H9 (cell line): ENCODE results near the gene KAT6B. TPM values are rescaled to one million over a fixed set of nuclear protein-coding genes. Genes with fewer than 3 reads are reported as not detected.

Experiments used
- DNase-seq: peaks from one replicate; pipeline ENCODE4 v3.0.0-alpha.2; 2017
- H2AFZ ChIP-seq: one replicate; pipeline ENCODE4 v1.6.1; 2013; ENCODE audit warnings: mild to moderate bottlenecking, low read length, control low read depth, moderate library complexity
- H2AK5ac ChIP-seq: 2 replicates; pipeline ENCODE4 v1.6.1; 2013; ENCODE audit warnings: low read length, control low read depth, mixed read lengths; ENCODE audit not compliant: insufficient read length
- H2BK120ac ChIP-seq: one replicate; pipeline ENCODE4 v1.6.1; 2013; ENCODE audit warnings: low read depth, mild to moderate bottlenecking, low read length, control low read depth, inconsistent platforms; ENCODE audit not compliant: poor library complexity, severe bottlenecking
- H2BK12ac ChIP-seq: 2 replicates; pipeline ENCODE4 v1.6.1; 2013; ENCODE audit warnings: low read length, control low read depth, mixed read lengths, low read depth; ENCODE audit not compliant: insufficient read length
- H2BK15ac ChIP-seq: 2 replicates; pipeline ENCODE4 v1.6.1; 2013; ENCODE audit warnings: low read depth, low read length, control low read depth
- H2BK20ac ChIP-seq: one replicate; pipeline ENCODE4 v1.6.1; 2013; ENCODE audit warnings: low read depth, mild to moderate bottlenecking, low read length, control low read depth, inconsistent platforms; ENCODE audit not compliant: poor library complexity, severe bottlenecking
- H2BK5ac ChIP-seq: 2 replicates; pipeline ENCODE4 v1.6.1; 2013; ENCODE audit warnings: low read length, control low read depth, mixed read lengths; ENCODE audit not compliant: insufficient read length
- H3K14ac ChIP-seq: 2 replicates; pipeline ENCODE4 v1.6.1; 2013; ENCODE audit warnings: low read length, control low read depth; ENCODE audit not compliant: insufficient read depth
- H3K18ac ChIP-seq: 2 replicates; pipeline ENCODE4 v1.6.1; 2013; ENCODE audit warnings: low read depth, mild to moderate bottlenecking, mixed read lengths, low read length, control low read depth; ENCODE audit not compliant: insufficient read length
- H3K23ac ChIP-seq: 2 replicates; pipeline ENCODE4 v1.6.1; 2013; ENCODE audit warnings: low read length, control low read depth, mixed read lengths, low read depth; ENCODE audit not compliant: insufficient read length
- H3K23me2 ChIP-seq: 2 replicates; pipeline ENCODE4 v1.6.1; 2013; ENCODE audit warnings: low read depth, mild to moderate bottlenecking, mixed read lengths, low read length, control low read depth; ENCODE audit not compliant: insufficient read length, poor library complexity, severe bottlenecking
- H3K27ac ChIP-seq: 2 replicates; pipeline ENCODE4 v1.5.1; 2013; ENCODE audit warnings: low read length, control low read depth, mixed read lengths, low read depth; ENCODE audit not compliant: insufficient read length
- H3K27me3 ChIP-seq: 2 replicates; pipeline ENCODE4 v1.6.1; 2013; ENCODE audit warnings: low read length, control low read depth, inconsistent platforms; ENCODE audit not compliant: insufficient read depth
- H3K4ac ChIP-seq: 2 replicates; pipeline ENCODE4 v1.6.1; 2013; ENCODE audit warnings: low read depth, mild to moderate bottlenecking, control low read depth, inconsistent platforms, low read length, moderate library complexity
- H3K4me1 ChIP-seq: 2 replicates; pipeline ENCODE4 v1.6.1; 2013; ENCODE audit warnings: low read length, control low read depth, inconsistent platforms; ENCODE audit not compliant: insufficient read depth
- H3K4me2 ChIP-seq: 2 replicates; pipeline ENCODE4 v1.6.1; 2013; ENCODE audit warnings: low read length, control low read depth, mixed read lengths; ENCODE audit not compliant: insufficient read length, insufficient read depth
- H3K56ac ChIP-seq: 2 replicates; pipeline ENCODE4 v1.6.1; 2013; ENCODE audit warnings: low read depth, mild to moderate bottlenecking, mixed read lengths, low read length, control low read depth; ENCODE audit not compliant: insufficient read length
- H3K79me1 ChIP-seq: 2 replicates; pipeline ENCODE4 v1.6.1; 2013; ENCODE audit warnings: low read depth, mild to moderate bottlenecking, moderate library complexity, low read length, control low read depth, inconsistent platforms; ENCODE audit not compliant: insufficient read depth, poor library complexity, severe bottlenecking
- H3K79me2 ChIP-seq: 2 replicates; pipeline ENCODE4 v1.6.1; 2013; ENCODE audit warnings: low read length, control low read depth, inconsistent platforms; ENCODE audit not compliant: insufficient read depth
- H3K9ac ChIP-seq: 2 replicates; pipeline ENCODE4 v1.6.1; 2013; ENCODE audit warnings: low read length, control low read depth, mixed read lengths; ENCODE audit not compliant: insufficient read length; ENCODE audit errors: extremely low read depth
- H3K9me3 ChIP-seq: one replicate; pipeline ENCODE4 v1.6.1; 2013; ENCODE audit warnings: low read depth, low read length, inconsistent platforms; ENCODE audit not compliant: control insufficient read depth
- H3T11ph ChIP-seq: one replicate; pipeline ENCODE4 v1.6.1; 2013; ENCODE audit warnings: mild to moderate bottlenecking, low read length, control low read depth, inconsistent platforms
- H4K20me1 ChIP-seq: one replicate; pipeline ENCODE4 v1.6.1; 2013; ENCODE audit not compliant: control insufficient read depth, insufficient read length, insufficient read depth
- H4K5ac ChIP-seq: 2 replicates; pipeline ENCODE4 v1.6.1; 2013; ENCODE audit warnings: low read depth, mild to moderate bottlenecking, mixed read lengths, low read length, control low read depth; ENCODE audit not compliant: insufficient read length
- H4K8ac ChIP-seq: replicated peaks from 2 replicates; pipeline ENCODE4 v1.6.1; 2013; ENCODE audit warnings: low read length, control low read depth, mixed read lengths, low read depth; ENCODE audit not compliant: insufficient read length
- H4K91ac ChIP-seq: 2 replicates; pipeline ENCODE4 v1.6.1; 2013; ENCODE audit warnings: low read depth, mild to moderate bottlenecking, moderate library complexity, mixed read lengths, low read length, control low read depth; ENCODE audit not compliant: insufficient read length
- H3K27ac Mint-ChIP-seq, 3 experiments: 2 replicates in 2 of 3; 3 replicates in 1 of 3; pipeline ENCODE4 v1.8.0; 2020 to 2021; ENCODE audit warnings: mixed read lengths in 3 of 3, mild to moderate bottlenecking in 1 of 3, moderate library complexity in 1 of 3
- H3K27me3 Mint-ChIP-seq: 2 replicates; pipeline ENCODE4 v1.8.0; 2021; ENCODE audit warnings: low read depth, mild to moderate bottlenecking, moderate library complexity, mixed read lengths
- H3K36me3 Mint-ChIP-seq, 3 experiments: 2 replicates in 2 of 3; 3 replicates in 1 of 3; pipeline ENCODE4 v1.8.0; 2020 to 2021; ENCODE audit warnings: low read depth in 3 of 3, mixed read lengths in 3 of 3; ENCODE audit not compliant: insufficient read depth in 1 of 3
- H3K4me1 Mint-ChIP-seq, 2 experiments: 2 replicates each; pipeline ENCODE4 v1.8.0; 2020; ENCODE audit warnings: mixed read lengths in 2 of 2
- H3K4me3 Mint-ChIP-seq, 2 experiments: 2 replicates in 1 of 2; 3 replicates in 1 of 2; pipeline ENCODE4 v1.8.0; 2020 to 2021; ENCODE audit warnings: mild to moderate bottlenecking in 2 of 2, mixed read lengths in 2 of 2, moderate library complexity in 1 of 2
- H3K9me3 Mint-ChIP-seq, 2 experiments: 2 replicates in 1 of 2; 3 replicates in 1 of 2; pipeline ENCODE4 v1.8.0; 2020; ENCODE audit warnings: mild to moderate bottlenecking in 2 of 2, mixed read lengths in 2 of 2, moderate library complexity in 1 of 2
- WGBS: extraction: QIAGEN DNeasy Blood & Tissue Kit; methylation state at CpG from one replicate; pipeline ENCODE4 v1.1.7; 2013; ENCODE audit warnings: missing lambda C conversion rate, low lambda C conversion rate, mixed read lengths; ENCODE audit not compliant: insufficient read length; ENCODE audit errors: extremely low coverage; 5-methylcytosine and 5-hydroxymethylcytosine counted together
- total RNA-seq: library from RNA; stranded (reverse); gene quantifications from 2 replicates; pipeline ENCODE4 v1.2.1, GENCODE V29; 2021
- TF ChIP-seq, protein P1 (sequence below): fragments of 200-600 bp; sonication (generic); conservative IDR thresholded peaks from 3 replicates; pipeline ENCODE4 v1.8.0; 2021; ENCODE audit warnings: antibody characterized with exemption, mild to moderate bottlenecking

The KAT6B gene
- total RNA-seq, 1 experiment from 2014 or later = 34.2 TPM

DNA sequence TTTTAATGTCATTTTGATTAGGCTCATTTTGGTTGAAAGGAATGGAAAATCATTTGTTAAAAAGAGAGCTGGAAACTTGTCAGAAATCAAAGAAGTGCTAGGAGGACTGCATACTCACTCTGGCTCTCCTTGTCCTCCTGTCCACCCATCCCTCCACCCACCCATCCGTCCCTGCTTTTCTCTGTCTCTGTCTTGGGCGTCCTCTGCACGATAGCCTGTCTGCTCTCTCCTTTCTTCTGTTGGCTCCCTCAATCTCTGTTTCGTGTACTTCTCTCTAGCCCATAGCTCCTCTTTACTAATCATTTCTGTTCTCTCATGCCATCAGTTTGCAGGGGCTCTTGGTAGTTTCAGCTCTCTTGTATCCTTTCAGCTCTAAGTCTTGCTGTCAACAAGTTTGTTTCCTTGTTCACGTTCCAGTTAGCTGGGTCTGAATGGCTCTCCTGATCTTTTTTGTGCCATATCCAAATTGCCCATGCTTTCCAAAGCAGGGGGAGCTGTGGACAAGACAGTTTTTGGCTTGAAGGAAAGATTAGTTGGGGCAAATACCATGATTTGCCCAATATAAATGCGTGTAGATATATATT is 75.6 kb downstream of the KAT6B start:
- Histone ChIP-seq H3T11ph (no peak overlapping the region), H3K18ac (no peak overlapping the region), H3K4me1 (no peaks in the 10 kb centered on the region), H3K79me2 (no peaks in the 10 kb centered on the region), H3K23me2 (no peaks in the 10 kb centered on the region), H3K14ac (no peak overlapping the region), H3K4ac (no peak overlapping the region), H2BK15ac (no peak overlapping the region), H4K5ac (no peak overlapping the region), H4K8ac (no peak overlapping the region), H2AFZ (no peak overlapping the region), H3K9ac (no peak overlapping the region), H3K27ac (no peak overlapping the region), H3K27me3 (no peaks in the 10 kb centered on the region), H2BK12ac (no peak overlapping the region), H3K23ac (no peak overlapping the region), H4K20me1 (no peaks in the 10 kb centered on the region), H3K4me2 (no peak overlapping the region), H3K56ac (no peak overlapping the region), H2BK120ac (no peak overlapping the region), H3K9me3 (no peaks in the 10 kb centered on the region), H2BK20ac (no peak overlapping the region), H2AK5ac (no peak overlapping the region), H2BK5ac (no peak overlapping the region), H4K91ac (no peak overlapping the region), H3K79me1 (no peaks in the 10 kb centered on the region)
- no peaks in the 10 kb centered on the region for H3K36me3 Mint-ChIP-seq
- H3K27ac Mint-ChIP-seq = peak overlapping the region in 2 of 3 experiments; percentile 6 to 26; a peak in 1 of 7 replicates
- DNase-seq = no peak
- peaks cover 15 to 22% of the 10 kb centered on the region in 2 experiments; a peak in 3 of 4 replicates for H3K4me1 Mint-ChIP-seq
- TF ChIP-seq, protein P1, sequence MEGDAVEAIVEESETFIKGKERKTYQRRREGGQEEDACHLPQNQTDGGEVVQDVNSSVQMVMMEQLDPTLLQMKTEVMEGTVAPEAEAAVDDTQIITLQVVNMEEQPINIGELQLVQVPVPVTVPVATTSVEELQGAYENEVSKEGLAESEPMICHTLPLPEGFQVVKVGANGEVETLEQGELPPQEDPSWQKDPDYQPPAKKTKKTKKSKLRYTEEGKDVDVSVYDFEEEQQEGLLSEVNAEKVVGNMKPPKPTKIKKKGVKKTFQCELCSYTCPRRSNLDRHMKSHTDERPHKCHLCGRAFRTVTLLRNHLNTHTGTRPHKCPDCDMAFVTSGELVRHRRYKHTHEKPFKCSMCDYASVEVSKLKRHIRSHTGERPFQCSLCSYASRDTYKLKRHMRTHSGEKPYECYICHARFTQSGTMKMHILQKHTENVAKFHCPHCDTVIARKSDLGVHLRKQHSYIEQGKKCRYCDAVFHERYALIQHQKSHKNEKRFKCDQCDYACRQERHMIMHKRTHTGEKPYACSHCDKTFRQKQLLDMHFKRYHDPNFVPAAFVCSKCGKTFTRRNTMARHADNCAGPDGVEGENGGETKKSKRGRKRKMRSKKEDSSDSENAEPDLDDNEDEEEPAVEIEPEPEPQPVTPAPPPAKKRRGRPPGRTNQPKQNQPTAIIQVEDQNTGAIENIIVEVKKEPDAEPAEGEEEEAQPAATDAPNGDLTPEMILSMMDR = no peak
- H3K4me3 Mint-ChIP-seq = no peak overlapping the region
- H3K27me3 Mint-ChIP-seq = no peaks in the 10 kb centered on the region
- WGBS = no CpG with 5 or more reads among the region's 6 CpGs
- no peaks in the 10 kb centered on the region for H3K9me3 Mint-ChIP-seq
